Astrocyte (in vitro differentiated cells and primary cell): ENCODE data around the gene WDR1.

ENCODE experiments used
- EZH2 ChIP-seq: IDR thresholded peaks from 2 replicates; pipeline ENCODE4 v1.6.1; 2012; ENCODE audit warnings: mild to moderate bottlenecking, low read length, inconsistent platforms; ENCODE audit not compliant: insufficient read depth
- TF ChIP-seq, protein P1 (sequence below): IDR thresholded peaks from 2 replicates; pipeline ENCODE4 v1.5.1; 2011; ENCODE audit warnings: low read depth, mild to moderate bottlenecking, inconsistent platforms, low read length, moderate library complexity; ENCODE audit not compliant: insufficient read depth

DNA sequence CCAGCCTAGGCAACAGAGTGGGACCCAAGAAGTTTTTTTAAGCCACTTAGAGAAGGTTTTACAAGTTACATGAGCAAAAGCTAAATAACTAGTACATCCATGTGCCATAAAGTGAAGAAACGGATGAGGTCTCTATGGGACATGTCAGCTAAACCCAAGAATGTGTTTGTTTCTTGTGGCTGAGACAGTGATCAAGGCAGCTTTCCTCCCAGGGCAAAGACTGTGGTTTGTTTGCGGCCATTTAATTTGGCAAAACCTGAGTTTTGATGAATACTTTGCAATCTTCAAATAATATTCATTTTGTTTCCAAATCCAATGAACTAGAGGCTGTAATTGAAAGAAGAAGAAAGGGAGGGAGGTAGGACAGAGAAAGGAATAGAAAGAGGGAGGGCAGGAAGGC, 50.4 kb downstream of the WDR1 start:
- TF ChIP-seq EZH2 = no peak
- TF ChIP-seq, protein P1, sequence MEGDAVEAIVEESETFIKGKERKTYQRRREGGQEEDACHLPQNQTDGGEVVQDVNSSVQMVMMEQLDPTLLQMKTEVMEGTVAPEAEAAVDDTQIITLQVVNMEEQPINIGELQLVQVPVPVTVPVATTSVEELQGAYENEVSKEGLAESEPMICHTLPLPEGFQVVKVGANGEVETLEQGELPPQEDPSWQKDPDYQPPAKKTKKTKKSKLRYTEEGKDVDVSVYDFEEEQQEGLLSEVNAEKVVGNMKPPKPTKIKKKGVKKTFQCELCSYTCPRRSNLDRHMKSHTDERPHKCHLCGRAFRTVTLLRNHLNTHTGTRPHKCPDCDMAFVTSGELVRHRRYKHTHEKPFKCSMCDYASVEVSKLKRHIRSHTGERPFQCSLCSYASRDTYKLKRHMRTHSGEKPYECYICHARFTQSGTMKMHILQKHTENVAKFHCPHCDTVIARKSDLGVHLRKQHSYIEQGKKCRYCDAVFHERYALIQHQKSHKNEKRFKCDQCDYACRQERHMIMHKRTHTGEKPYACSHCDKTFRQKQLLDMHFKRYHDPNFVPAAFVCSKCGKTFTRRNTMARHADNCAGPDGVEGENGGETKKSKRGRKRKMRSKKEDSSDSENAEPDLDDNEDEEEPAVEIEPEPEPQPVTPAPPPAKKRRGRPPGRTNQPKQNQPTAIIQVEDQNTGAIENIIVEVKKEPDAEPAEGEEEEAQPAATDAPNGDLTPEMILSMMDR = no peak
